Fibroblast of pulmonary artery (primary cell): ENCODE measurements around the gene SECISBP2L.
A peak's percentile ranks its signal among the peaks of the same experiment; 100 is the strongest.

ENCODE experiments used
- DNase-seq: peaks from one replicate; pipeline ENCODE4 v3.0.0-alpha.2; 2010; ENCODE audit warnings: low read depth
- H3K4me3 ChIP-seq: replicated peaks from 2 replicates; pipeline ENCODE4 v1.5.1; 2011; ENCODE audit warnings: low read depth, mild to moderate bottlenecking, control low read depth, low read length, moderate library complexity
- CTCF ChIP-seq: IDR thresholded peaks from 2 replicates; pipeline ENCODE4 v1.5.1; 2011; ENCODE audit warnings: mild to moderate bottlenecking, control low read depth, low read length, inconsistent platforms; ENCODE audit errors: missing control alignments

SECISBP2L gene

DNA sequence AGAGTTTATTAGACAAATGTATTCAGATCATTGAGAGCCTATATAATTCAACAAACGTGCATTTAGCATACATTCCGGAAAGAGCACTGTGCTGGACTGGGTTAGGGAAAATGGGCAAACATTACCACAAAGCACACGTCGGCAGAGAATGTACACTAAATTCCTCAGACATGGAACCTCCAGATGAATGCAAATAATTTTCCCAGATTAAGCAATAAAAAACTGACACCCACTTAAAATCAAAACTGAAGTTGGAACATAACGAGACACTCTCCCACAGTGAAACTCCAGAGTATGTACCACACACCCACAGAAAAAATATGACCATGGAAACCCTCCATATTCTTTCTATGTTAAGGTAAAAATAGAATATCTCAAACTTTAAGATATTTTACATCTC lies 4.8 kb downstream of the SECISBP2L start:
- DNase-seq: peak; percentile 25

GRCh38 chr15:49040151-49040550 lies 6.1 kb downstream of the SECISBP2L start:
- no peak for DNase-seq
- H3K4me3 ChIP-seq: no peak overlapping the region
- no peak for TF ChIP-seq CTCF

More for the DNA sequence above, 4.8 kb downstream of the SECISBP2L start:
- H3K4me3 ChIP-seq: no peak overlapping the region
- no peak for TF ChIP-seq CTCF

DNA sequence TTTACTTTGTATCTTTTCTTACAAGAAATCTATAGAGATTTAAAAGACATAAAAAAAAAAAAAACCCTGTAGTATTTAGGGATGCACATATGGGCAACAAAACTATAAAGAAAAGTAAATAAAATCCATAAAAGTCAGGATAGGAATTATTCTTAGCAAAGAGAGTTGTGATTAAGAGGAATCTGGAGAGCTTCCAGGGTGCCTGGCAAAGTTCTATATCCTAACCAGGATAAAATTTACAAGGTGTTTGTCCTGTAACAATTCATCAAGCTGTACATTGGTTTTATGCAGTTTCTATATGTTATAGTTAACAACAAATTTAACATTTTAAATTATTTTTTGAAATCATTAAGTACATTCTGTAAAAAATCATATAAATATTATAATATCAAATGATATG lies 7.9 kb downstream of the SECISBP2L start:
- H3K4me3 ChIP-seq: no peak overlapping the region
- no peak for TF ChIP-seq CTCF
- DNase-seq: no peak

- no peak for TF ChIP-seq CTCF
- DNase-seq: no peak
- H3K4me3 ChIP-seq: no peak overlapping the region
Measured at GRCh38 chr15:49037546-49037940, 8.7 kb downstream of the SECISBP2L start.

DNA sequence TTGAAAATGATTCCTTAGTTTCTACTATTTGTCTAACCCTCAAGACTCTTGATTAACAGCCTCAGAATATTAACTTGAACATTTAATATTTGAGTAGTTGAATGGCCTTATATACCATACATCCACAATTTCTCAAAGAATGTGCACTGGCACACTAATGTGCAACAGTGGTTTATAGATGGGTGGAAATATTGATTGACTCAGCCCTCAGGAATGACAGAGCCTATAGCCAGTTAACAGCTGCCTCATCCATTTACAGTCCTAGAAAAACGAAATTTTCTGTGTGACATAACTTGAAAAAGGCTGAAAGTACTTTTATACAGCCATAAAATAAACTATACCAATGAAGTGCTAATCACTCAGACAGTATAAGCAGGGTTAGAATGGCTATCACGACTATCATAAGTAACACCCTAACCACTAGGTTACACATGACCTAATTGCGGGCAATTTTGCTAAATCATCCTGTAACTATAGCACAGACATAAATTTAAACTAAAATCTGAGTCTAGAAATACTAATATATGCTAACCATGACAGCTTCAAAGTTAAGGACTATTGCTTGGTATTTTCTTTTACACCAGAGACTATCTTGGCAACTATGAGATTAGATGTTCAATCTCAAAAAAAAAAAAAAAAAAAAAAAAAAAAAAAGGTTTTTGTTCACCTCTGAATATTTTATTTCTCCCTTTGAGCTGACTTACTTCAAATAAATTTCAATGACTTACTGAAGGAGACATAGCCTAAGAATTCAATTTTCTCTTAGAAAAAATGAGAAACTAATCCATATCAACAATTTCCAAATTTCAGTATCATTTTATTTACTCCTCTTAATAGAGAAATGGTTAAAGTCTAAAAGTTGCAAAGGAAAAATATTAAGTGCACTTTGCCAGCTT lies 9.3 kb downstream of the SECISBP2L start:
- H3K4me3 ChIP-seq: no peak overlapping the region
- DNase-seq: peak; percentile 26
- TF ChIP-seq CTCF: no peak

DNA sequence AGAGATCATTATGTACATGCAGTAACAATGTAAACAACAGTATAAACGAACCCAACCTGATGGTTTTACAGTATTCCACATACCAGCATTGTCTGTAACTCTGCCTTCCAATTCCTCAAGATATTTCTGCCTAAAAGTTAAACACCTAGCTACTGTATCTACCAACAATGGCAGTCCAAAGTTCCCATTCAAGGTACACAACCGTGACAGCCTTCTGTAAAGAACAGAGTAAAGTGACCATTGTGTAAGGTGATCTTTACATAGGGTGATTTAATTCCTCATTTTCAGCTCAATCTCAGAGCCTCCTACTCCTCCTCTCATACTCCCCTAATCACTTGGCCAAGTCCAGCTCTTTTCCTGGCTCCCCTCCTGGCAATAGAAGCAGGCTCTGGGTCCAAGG lies 10.4 kb downstream of the SECISBP2L start:
- TF ChIP-seq CTCF: no peak
- no peak overlapping the region for H3K4me3 ChIP-seq
- no peak for DNase-seq
